Astrocyte (in vitro differentiated cells and primary cell): Measurements from ENCODE around the gene CDCP1. TPM values are rescaled to one million over a fixed set of nuclear protein-coding genes. Genes with fewer than 3 reads are reported as not detected.

Source experiments
- DNase-seq: peaks from one replicate; pipeline ENCODE4 v3.0.0-alpha.2; 2010; ENCODE audit warnings: low read depth
- FAIRE-seq: peaks from 2 replicates; lab custom pipeline; 2011; peaks lifted over from hg19 to GRCh38; lab: Jason Lieb, UNC
- H2AFZ ChIP-seq: 2 replicates; pipeline ENCODE4 v1.6.0; 2012; ENCODE audit warnings: low read depth, low read length, inconsistent platforms
- H3K27ac ChIP-seq: 2 replicates; pipeline ENCODE4 v1.5.1; 2011; ENCODE audit warnings: low read depth, low read length, inconsistent platforms
- H3K27me3 ChIP-seq: 2 replicates; pipeline ENCODE4 v1.6.0; 2011; ENCODE audit warnings: low read length, inconsistent platforms; ENCODE audit not compliant: insufficient read depth
- H3K36me3 ChIP-seq: 2 replicates; pipeline ENCODE4 v1.5.1; 2011; ENCODE audit warnings: low read length, inconsistent platforms; ENCODE audit not compliant: insufficient read depth
- H3K4me1 ChIP-seq: 2 replicates; pipeline ENCODE4 v1.5.1; 2011; ENCODE audit warnings: low read length, inconsistent platforms; ENCODE audit not compliant: insufficient read depth
- H3K4me2 ChIP-seq: 2 replicates; pipeline ENCODE4 v1.6.0; 2012; ENCODE audit warnings: low read length, inconsistent platforms
- H3K4me3 ChIP-seq: 2 replicates; pipeline ENCODE4 v1.5.1; 2011; ENCODE audit warnings: low read depth, mild to moderate bottlenecking, low read length, inconsistent platforms; ENCODE audit not compliant: insufficient read depth
- H3K79me2 ChIP-seq: 2 replicates; pipeline ENCODE4 v1.6.0; 2012; ENCODE audit warnings: mild to moderate bottlenecking, low read length, inconsistent platforms; ENCODE audit not compliant: insufficient read depth
- H3K9ac ChIP-seq: 2 replicates; pipeline ENCODE4 v1.6.0; 2012; ENCODE audit warnings: mild to moderate bottlenecking, low read length, inconsistent platforms
- H3K9me3 ChIP-seq: 2 replicates; pipeline ENCODE4 v1.5.1; 2012; ENCODE audit warnings: low read depth, mild to moderate bottlenecking, low read length, inconsistent platforms; ENCODE audit not compliant: insufficient read depth
- H4K20me1 ChIP-seq: 2 replicates; pipeline ENCODE4 v1.6.0; 2012; ENCODE audit warnings: low read length, inconsistent platforms; ENCODE audit not compliant: insufficient read depth
- H3K27ac Mint-ChIP-seq: one replicate; pipeline ENCODE4 v1.8.0; 2021; ENCODE audit warnings: mild to moderate bottlenecking, mixed read lengths; ENCODE audit not compliant: unreplicated experiment
- H3K27me3 Mint-ChIP-seq: one replicate; pipeline ENCODE4 v1.8.0; 2021; ENCODE audit warnings: low read depth, mixed read lengths; ENCODE audit not compliant: unreplicated experiment
- H3K36me3 Mint-ChIP-seq: one replicate; pipeline ENCODE4 v1.8.0; 2021; ENCODE audit warnings: low read depth, mixed read lengths; ENCODE audit not compliant: unreplicated experiment
- H3K4me1 Mint-ChIP-seq: one replicate; pipeline ENCODE4 v1.8.0; 2021; ENCODE audit warnings: low read depth, mixed read lengths; ENCODE audit not compliant: unreplicated experiment
- H3K4me3 Mint-ChIP-seq: one replicate; pipeline ENCODE4 v1.8.0; 2021; ENCODE audit warnings: mild to moderate bottlenecking, moderate library complexity, mixed read lengths; ENCODE audit not compliant: unreplicated experiment
- H3K9me3 Mint-ChIP-seq: one replicate; pipeline ENCODE4 v1.8.0; 2021; ENCODE audit warnings: mild to moderate bottlenecking, mixed read lengths; ENCODE audit not compliant: unreplicated experiment
- EZH2 ChIP-seq: IDR thresholded peaks from 2 replicates; pipeline ENCODE4 v1.6.1; 2012; ENCODE audit warnings: mild to moderate bottlenecking, low read length, inconsistent platforms; ENCODE audit not compliant: insufficient read depth
- total RNA-seq: library from RNA; stranded (reverse); gene quantifications from 2 replicates; pipeline ENCODE4 v1.2.1, GENCODE V29; 2021
- TF ChIP-seq, protein P1 (sequence below): IDR thresholded peaks from 2 replicates; pipeline ENCODE4 v1.5.1; 2011; ENCODE audit warnings: low read depth, mild to moderate bottlenecking, inconsistent platforms, low read length, moderate library complexity; ENCODE audit not compliant: insufficient read depth

Gene CDCP1
- total RNA-seq, 1 donor from 2014 or later: 6.8 TPM

DNA sequence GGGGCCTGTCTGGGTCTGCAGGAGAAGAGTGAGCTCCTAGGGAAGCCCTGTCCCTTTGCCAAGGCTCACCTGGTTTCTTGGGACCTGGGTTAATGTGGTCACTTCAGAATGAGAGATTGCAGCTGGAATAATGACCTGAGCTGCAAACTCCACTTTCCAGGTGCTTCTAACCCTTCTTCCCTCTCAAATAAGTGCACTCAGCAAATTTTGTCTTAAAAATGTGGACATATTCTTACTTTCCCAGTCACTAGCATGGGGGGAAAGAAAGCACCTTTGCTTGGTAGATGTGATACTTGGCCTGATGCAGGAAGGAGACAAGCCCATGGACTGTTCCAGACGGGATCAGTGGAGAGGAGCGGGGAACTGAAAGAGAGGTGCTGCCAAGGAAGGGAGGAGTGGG, 38.9 kb upstream of the CDCP1 start:
- no peaks in the 10 kb centered on the region for H3K9me3 ChIP-seq
- no peak overlapping the region for H2AFZ ChIP-seq
- peaks cover 12% of the 10 kb centered on the region for H3K27me3 Mint-ChIP-seq
- H3K27me3 ChIP-seq: peaks cover 4% of the 10 kb centered on the region
- DNase-seq: no peak
- no peak overlapping the region for H3K27ac ChIP-seq
- TF ChIP-seq EZH2: no peak
- TF ChIP-seq, protein P1, sequence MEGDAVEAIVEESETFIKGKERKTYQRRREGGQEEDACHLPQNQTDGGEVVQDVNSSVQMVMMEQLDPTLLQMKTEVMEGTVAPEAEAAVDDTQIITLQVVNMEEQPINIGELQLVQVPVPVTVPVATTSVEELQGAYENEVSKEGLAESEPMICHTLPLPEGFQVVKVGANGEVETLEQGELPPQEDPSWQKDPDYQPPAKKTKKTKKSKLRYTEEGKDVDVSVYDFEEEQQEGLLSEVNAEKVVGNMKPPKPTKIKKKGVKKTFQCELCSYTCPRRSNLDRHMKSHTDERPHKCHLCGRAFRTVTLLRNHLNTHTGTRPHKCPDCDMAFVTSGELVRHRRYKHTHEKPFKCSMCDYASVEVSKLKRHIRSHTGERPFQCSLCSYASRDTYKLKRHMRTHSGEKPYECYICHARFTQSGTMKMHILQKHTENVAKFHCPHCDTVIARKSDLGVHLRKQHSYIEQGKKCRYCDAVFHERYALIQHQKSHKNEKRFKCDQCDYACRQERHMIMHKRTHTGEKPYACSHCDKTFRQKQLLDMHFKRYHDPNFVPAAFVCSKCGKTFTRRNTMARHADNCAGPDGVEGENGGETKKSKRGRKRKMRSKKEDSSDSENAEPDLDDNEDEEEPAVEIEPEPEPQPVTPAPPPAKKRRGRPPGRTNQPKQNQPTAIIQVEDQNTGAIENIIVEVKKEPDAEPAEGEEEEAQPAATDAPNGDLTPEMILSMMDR: no peak
- no peaks in the 10 kb centered on the region for H3K79me2 ChIP-seq
- no peak overlapping the region for H3K4me3 Mint-ChIP-seq
- H4K20me1 ChIP-seq: no peaks in the 10 kb centered on the region
- H3K4me2 ChIP-seq: no peak overlapping the region
- no peak overlapping the region for H3K27ac Mint-ChIP-seq
- peaks cover 14% of the 10 kb centered on the region for H3K4me1 Mint-ChIP-seq
- peaks cover 16% of the 10 kb centered on the region for H3K4me1 ChIP-seq
- no peak overlapping the region for H3K4me3 ChIP-seq
- H3K9ac ChIP-seq: no peak overlapping the region
- no peaks in the 10 kb centered on the region for H3K9me3 Mint-ChIP-seq
- no peaks in the 10 kb centered on the region for H3K36me3 ChIP-seq
- FAIRE-seq: peak; percentile 58
- H3K36me3 Mint-ChIP-seq: no peaks in the 10 kb centered on the region

DNA sequence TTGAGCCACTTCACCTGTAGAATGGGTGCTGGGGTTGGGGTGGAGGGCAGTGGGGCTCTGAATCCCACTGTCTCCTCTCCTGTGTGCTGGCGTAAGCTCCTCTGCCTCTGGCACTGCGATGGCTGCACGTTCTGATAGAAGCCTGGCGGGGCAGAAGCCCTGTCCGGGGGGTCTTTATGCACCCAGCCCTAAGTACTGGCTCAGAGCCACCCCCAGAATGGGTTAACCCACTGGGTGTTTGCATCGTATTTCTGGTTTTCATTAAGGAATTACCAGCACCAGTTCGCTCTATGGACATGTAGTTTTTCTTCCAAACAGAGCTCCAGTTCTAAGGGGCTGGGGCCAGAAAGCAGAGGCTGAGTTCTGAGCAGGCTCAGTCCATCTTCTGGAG, 37.7 kb upstream of the CDCP1 start:
- Mint-ChIP-seq H3K4me3 (no peak overlapping the region), H3K27ac (peak overlapping the region; percentile 41), H3K4me1 (peaks cover 20% of the 10 kb centered on the region), H3K9me3 (no peaks in the 10 kb centered on the region), H3K36me3 (no peaks in the 10 kb centered on the region), H3K27me3 (peaks cover 10% of the 10 kb centered on the region)
- no peak for FAIRE-seq
- H4K20me1 ChIP-seq: no peaks in the 10 kb centered on the region
- H3K79me2 ChIP-seq: no peaks in the 10 kb centered on the region
- peaks cover 22% of the 10 kb centered on the region for H3K4me1 ChIP-seq
- H3K27ac ChIP-seq: no peak overlapping the region
- H3K27me3 ChIP-seq: peaks cover 4% of the 10 kb centered on the region
- H3K4me3 ChIP-seq: no peak overlapping the region
- TF ChIP-seq, protein P1: no peak
- no peak for TF ChIP-seq EZH2
- no peak overlapping the region for H3K9ac ChIP-seq
- H3K9me3 ChIP-seq: no peaks in the 10 kb centered on the region
- no peaks in the 10 kb centered on the region for H3K36me3 ChIP-seq
- DNase-seq: no peak
- H3K4me2 ChIP-seq: peak overlapping the region; percentile 35
- no peak overlapping the region for H2AFZ ChIP-seq
